GM18867 (cell line): Measurements from ENCODE around the gene ATP8B3.
A peak's percentile ranks its signal among the peaks of the same experiment; 100 is the strongest.

ENCODE experiments used
- ATAC-seq: cut with Tn5 transposase; IDR thresholded peaks from one replicate; pipeline ENCODE4 v1.9.1; 2021; ENCODE audit warnings: mild to moderate bottlenecking, moderate library complexity; ENCODE audit not compliant: unreplicated experiment

Gene ATP8B3

DNA sequence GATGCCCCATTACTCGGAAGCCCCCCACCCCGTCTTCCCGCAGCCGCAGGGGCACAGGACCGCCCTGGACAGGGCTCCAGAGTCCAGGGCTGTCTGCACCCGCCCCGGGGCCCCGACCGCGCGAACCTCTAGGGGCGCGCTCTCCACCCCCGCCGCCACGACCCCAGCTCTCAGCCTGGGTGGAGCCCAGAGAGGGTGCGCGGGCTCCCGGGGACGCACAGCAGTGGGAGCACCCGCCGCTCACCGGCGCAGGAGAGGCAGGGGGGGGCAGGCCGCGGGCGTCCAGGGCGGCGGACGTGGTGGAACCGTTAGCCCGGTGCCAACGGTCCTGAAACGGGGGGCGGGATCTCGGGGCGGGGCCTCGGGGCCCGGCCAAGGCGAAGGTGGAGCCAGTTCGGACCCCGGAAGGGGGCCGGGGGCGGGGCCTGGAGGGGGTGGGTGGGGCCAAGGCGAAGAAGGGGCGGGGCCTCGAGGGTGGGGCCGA is at the start of gene ATP8B3:
TSS of gene ATP8B3 (minus strand) at position 335 of the 484 bp plus-strand sequence. CDS start 540 bp downstream, outside the sequence.
- ATAC-seq: no peak

DNA sequence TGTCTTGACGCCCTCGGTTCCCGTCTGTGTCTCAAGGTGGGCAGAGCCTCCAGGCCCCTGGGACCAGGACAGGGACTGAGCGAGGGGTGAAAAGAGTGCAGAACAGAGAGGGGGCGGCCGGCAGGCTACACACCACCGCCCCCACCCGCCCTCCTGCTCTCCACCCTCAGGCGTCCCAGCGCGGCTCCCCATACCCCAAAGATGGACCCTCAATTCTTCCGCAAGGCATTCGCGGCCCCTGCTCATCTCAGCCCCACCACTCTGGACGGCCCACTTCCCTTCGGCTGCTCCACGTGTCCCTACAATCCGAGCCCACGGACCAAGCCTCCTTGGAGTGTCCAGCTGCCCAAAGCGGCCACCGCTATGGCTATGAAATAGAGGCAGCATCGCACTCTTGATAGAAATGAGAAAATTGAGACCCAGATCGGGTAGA is 49.5 kb upstream of the ATP8B3 start:
- ATAC-seq: no peak

DNA sequence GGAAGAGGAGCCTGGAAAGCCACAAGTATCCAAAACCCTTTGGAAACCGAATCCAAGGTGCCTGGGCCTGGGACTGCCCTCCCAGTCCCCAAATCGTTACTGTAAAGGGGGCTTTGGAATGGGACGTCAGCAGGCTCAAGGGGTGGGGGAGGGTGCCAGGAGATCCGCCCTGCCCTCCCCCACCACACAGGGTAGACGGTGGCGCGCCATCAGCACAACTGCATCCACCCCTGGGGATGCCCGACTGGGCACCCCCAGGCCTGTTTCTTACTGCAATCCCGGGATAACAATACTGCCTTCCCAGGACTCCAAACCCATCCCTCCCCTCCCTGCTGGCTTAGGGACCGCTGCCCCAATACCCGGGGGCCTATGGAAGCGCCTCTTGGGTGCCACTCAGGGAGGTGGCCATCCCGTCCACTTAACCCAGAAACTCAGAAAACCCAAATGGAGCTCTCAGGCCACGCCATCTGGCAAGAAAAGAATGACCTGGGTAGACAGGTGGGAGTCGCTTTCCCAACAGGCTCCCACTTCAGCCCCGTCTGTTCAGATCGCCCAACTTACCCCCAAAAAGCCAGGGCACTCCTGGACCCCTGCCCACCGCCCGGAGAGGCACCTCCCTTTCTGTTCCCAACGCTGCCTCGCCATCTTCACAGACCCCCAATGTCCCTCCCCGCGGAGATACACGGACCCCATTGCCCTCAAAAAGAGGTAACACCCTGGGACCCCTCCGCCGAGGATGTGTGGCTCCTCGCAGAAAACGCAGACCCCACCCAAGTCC is 48.9 kb upstream of the ATP8B3 start:
- no peak for ATAC-seq

GRCh38 chr19:1860042-1860775 is 48.1 kb upstream of the ATP8B3 start:
- ATAC-seq: no peak

DNA sequence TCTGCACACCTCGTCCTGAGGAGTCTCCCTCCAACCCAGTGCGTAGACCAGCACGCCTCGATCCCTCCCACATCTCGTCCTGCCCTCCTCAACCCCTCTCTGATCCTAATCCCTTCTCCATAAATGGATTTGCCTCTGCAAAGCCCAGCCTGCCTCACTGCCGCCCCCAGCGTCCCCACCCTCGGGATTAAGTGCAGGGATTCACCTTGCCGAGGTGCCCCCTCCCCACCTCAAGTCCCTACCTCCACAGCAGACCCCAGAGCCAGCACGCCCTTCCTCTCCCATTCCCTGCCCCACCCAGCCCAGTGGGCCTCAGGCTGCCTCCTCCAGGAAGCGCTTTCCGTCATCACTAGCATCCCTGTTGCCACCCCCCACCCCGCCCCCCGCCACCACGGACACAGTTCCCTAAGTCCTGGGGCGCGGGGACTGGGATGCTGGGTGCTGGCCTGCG is 47.3 kb upstream of the ATP8B3 start:
- ATAC-seq: no peak

DNA sequence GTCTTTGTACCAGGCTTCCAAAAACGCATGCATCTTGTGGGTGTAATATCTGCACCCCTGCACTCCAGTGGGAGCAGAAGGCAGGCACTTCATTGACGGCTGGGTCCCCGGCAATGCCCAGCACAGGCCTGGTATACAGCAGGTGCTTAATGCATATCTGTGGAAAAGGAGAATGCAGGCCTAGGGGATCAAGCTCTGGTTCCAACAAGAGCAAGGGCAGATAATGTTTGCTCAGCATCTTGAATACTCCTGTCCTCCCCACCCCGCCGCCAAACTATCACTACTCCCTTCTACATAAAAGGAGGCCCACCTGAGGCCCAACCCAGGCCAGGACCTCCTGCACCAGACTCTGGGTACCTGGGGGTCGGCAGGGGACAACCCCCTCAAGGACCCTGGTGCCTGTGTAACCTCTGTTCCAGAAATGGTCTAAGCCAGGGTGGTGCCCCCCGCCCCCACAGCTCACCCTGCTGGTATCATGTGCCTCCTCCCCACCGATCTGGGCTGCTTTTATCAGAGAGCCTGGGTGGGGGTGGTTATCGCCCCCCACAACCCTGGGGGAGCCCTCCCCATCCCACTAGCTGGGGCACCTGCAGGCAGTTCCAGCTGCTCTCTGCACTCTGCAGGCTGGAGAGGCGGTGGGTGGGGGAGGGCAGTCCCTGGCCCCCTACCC is 46.5 kb upstream of the ATP8B3 start:
- ATAC-seq: no peak

GRCh38 chr19:1857648-1858326 is 45.7 kb upstream of the ATP8B3 start:
- no peak for ATAC-seq

- no peak for ATAC-seq
Observed at GRCh38 chr19:1856698-1857603, 44.9 kb upstream of the ATP8B3 start.

GRCh38 chr19:1856345-1856697 is 44.2 kb upstream of the ATP8B3 start:
- ATAC-seq: no peak

DNA sequence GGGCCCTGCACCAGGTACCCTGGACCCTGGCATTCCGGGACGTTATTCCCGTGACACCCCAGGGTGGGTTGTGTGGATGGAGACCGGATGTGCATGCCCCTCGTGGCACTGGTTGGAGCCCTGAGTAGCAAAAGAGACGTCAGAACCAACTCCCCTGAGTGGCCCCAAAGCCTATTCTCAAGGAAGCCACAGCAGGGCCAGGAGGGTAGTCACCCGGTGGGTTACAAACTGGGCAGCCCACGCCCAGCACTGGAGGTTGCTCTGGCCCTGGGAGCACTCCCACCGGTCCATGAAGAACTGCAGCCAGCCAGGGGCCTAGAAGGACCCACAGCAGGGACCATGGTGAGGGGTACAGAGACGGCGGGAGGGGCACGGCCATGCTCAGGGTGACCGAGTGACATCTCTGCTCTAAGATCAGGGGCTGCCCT is 43.8 kb upstream of the ATP8B3 start:
- no peak for ATAC-seq

GRCh38 chr19:1855040-1855827 is 43.2 kb upstream of the ATP8B3 start:
- peak; percentile 53 for ATAC-seq

DNA sequence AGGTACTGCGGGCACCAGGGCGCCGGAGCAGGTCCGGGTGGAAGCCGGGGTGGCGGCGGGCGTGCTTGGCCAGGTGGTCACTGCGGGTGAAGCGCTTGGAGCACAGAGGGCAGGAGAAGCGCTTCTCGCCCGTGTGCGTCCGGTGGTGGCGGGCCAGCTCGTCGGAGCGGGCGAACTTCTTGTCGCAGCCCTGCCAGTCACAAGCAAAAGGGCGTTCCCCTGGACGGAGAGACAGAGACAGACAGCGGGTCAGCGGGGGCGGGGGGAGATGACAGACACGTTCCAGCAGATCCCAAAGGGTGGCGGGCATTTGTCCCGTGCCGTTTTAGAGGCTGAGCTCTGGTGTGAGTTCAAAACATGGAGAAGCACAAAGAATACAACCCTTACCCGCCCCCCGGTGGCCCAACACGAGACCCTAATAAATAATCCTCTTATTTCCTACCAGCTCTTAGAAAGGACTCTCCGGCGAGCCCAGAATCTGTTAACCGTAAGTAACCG is 42.5 kb upstream of the ATP8B3 start:
- no peak for ATAC-seq

DNA sequence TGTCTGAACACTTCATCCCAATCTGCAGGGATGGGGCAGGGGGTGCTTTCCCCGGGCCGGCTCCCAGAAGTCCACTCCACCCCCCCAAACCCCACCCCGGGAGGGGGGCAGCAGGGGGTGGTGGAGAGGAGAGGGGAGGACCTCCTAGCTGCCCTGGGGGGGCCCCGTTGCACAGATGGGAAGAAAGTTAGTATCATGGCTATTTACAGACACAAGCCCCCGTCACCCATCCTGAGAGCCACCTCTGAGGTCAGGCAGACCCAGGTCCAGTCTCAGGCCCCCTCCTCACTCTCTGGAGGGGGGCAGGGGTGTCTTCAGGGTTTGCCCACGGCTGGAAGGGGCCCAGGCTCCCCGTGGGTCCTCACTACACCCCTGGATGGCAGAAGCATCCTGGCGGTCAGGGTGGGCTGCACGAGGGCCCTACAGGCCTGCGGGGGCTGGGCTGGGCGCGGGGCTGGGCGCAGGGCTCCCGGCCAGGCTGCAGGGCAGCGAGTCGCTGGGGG is 42.0 kb upstream of the ATP8B3 start:
- no peak for ATAC-seq

- ATAC-seq: no peak
Observed at GRCh38 chr19:1853295-1854038, 41.4 kb upstream of the ATP8B3 start.

DNA sequence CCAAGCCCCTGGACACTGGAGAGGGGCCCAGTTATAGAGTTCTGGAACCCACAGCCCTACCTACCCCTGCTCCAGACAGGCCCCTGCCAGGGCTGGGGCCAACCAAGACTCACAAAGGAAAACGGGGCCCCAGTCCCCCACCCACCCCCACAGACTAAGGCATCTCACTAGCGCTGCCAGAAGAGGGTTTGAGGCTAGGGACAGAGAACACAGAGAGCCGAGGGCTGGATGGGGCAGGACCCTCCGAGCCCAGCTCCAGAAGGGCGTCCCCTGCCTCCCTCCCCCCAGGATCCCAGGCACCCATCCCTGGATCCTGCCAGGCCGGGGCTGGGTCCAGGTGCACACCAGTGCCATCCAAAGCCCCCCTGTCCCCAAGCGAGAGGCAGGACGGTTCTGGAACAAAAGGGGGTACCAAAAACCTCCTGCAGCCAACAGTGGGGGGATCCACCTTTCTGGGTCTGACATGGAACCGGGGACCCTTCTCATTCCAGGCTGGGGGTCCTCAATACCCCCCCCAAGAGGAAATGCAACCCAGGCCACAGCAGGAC is 40.6 kb upstream of the ATP8B3 start:
- ATAC-seq: no peak

- ATAC-seq: no peak
Observed at GRCh38 chr19:1851654-1852580, 39.8 kb upstream of the ATP8B3 start.
